HG02798 (cell line): ENCODE results near the gene CBX8.

Source experiments
- ATAC-seq: cut with Tn5 transposase; IDR thresholded peaks from one replicate; pipeline ENCODE4 v1.9.1; 2021; ENCODE audit warnings: mild to moderate bottlenecking; ENCODE audit not compliant: unreplicated experiment, poor library complexity

Gene CBX8

DNA sequence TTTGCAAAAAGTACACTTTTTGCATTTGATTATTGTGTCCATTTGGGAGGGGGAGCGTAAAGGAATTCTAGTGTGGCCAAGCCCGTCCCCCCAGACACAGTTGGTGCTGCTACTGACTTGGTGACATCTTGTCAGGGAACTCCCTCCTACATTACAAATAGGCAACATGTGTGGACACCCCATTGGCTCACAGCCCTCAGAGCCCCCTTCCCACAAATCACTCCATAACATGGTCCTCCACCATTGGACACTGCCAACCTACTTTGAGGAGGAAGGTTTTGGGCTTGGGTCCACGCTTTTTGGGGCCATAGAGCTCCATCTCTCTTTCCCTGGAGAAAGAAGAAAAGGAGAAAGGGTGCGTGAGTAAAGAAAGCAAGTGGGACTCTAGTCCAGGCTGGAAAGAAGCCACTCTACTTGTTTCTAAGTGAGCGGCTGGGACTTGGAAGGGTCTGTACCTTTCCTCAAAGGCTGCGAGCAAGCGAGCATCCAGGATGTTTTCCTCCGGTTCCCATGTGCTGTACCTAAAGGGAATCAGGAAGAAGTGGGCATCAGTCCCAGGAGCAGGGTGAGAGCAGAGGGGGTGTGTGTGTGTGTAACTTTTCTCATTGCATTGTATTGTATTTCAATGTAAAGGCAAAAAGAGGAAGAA lies 958 bp downstream of the CBX8 start:
- no peak for ATAC-seq

DNA sequence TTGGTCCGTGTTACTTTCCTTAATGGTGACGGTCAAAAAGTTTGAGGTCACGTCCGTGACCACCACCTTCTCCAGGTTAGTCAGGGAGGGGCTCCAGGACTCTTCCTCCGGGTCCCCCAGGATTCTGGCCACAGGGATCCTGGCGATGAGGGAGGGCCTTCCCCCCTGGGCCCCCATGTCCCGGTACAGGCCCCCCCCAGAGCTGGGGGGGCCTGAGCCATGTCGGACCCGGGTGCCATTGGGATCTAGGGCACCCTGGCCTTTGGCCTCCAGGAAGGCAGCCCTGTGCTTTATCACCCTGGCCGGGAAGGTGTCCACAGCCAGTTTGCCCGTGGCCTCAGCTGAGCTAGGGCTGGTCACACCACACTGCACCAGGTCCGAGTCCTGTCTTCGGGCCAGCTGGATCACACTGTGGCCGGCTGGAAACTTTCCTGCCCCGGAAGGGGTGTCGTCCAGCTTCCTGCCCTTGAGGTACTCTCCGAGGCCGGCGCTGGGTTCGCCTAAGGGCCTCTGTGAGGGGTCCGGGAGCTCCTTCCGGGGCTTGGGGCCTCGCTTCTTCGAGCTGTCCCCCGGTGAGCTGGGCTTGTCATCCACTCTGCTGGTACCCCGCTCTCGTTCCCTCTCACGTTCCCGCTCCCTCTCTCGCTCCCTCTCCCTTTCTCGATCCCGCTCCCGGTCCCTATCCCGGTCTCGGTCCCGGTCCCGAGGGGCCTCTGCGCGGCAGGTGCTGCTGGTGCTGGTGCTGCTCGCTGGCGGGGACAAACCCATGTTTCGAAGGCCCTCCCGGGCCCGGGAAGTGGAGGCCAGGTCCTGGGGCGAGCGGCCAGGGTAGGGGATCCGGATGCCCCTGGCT lies 2.0 kb downstream of the CBX8 start:
- ATAC-seq, result no peak

DNA sequence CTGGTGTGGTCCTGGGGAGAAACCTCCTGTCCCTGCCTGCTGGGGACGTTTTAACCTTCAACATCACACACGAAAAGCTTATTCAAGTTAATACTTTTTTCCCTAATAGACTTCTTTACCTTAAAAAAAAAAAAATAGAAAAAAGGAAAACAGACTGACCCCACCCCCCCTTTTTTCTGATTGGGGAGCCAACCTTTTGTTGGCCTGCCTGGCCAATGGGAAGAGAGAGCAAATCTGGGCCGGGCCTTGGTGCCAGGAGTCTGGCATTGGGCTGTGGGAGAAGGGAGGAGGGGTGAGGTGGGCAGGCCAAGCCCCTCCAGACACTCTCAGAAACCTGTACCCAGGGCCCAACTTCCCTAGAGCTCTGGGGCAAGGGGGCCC lies 3.0 kb downstream of the CBX8 start:
- no peak for ATAC-seq

DNA sequence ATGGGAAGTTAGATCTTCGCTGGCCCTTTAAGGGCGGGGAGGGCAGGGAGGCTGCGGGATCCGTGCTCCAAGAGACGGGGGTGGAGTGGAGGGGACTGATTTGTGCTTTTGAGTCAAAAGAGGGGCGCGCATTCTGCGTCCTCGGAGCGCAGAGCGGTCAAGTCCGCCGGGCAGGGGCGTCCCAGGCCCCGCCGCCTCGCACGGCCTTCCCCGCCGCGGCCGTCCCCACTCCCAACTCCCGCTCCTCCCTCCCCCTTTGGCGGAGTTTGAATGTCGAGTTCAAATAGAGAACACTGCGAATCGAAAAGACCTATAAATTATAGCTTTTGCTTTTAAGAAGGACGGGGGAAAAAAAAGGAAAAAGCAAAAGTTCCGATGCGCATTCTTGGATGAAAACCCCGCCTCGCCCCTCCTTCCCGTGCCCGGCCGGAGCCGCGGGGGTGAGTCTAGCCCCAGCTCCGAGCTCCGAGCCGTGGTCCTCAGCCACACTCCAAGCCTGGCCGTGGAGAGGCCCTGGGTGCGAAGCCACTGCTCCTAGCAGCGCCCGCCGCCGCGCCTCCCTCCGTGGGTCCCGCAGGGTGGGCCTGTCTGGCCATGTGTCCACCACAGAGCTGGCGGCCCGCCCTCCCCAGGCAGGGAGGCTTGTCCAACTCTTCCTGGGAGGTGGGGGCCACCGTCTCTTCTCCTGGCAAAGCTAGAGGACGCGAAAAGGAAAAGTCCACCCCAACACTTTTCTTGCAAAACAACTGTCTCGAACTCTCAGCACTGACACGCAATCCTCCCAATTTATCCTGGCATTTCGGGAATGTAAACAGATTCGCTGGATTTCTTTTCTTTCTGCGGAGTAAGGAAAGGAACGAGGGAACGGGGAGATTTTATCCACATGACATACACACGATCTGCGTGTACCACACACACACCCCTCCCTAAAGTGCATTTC lies 3.6 kb downstream of the CBX8 start:
- no peak for ATAC-seq

DNA sequence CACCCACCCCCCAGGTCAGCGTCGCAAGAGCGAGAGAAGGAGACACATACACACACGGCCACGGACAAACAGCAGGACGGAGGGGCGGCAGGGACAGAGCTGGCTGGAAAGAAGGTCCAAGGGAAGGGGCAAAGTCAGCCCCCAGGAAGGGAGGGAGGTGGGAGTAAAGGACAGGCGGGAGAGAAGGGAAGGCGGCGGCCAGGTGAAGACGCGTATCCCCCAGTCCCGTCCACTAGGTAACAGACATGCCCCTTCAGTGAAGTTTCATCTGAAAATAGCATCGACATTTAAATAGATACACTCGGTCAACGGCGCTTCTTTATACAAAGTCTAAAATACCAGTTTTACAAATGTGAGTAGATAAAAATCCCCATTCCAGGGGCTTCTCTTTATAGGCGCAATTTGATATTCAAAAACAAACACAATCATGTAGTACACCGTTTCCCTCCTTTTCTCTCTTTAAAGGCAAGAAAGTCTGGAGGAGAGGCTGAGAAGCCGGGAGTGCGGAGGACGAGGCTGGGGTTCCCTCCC lies 4.5 kb downstream of the CBX8 start:
- no peak for ATAC-seq

DNA sequence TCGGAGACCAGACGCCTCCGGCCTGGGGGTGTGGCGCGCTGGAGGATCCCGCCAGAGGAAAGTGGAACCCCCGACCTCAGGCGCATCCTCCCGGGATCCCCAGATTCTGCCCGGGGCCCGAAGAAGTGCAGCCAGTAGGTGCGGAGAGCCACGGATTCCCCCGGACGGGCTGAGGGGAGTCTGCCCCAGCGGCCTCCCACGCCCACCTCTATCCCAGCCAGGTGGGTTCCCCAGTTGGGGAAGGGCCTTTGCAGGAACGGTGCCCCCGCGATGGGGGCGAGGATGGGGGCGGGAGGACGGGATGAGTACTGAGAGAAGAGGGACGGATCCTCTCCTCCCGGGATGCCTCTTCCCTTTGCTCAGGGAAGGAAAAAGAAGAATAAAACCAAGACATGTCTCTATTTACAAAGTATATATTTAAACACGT lies 5.1 kb downstream of the CBX8 start:
- ATAC-seq, result no peak

DNA sequence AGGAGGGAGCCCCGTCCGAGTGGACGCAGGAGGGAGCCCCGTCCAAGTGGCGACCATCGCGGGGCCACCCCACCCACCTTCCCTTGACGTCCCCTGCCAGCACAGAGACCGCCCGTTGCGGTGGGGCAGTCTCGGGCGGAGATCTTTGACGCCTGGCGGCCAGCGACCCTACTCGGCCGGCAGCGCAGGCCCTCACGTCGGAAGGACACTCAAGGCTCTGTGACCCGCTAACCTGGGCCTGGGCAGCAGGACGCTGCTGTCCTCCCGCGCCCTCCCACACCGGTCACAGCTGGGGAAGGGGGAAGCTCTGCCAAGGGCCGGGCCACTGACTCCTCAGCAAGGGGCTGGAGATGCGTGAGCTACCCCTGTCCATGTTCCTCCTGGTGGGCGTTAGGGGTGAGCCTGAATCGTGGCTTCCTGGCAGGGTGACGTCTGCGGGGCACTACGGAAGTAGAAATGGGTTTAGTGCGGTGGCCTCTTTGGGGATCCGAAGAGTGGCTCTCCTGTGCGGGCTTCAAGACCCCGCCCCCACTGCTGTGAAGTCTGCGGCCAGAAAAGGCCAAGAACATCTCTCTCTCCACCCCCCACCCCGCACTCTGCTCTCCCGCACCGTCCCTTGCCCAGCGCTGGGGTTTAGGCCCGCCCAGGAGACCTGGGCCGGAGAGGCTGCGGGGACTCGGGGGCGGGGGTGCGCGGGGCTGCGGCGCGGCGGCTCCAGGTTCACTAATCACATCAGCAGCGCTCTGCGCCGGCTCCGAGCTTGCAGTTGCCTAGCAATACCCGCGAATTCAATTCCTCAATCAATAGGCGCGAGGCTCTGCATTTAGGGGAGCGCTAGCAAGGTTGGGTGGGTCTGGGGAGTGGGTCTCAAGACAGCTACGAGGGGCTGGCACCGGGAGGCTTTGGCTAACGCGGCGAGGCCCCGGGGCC lies 5.8 kb downstream of the CBX8 start:
- no peak for ATAC-seq

DNA sequence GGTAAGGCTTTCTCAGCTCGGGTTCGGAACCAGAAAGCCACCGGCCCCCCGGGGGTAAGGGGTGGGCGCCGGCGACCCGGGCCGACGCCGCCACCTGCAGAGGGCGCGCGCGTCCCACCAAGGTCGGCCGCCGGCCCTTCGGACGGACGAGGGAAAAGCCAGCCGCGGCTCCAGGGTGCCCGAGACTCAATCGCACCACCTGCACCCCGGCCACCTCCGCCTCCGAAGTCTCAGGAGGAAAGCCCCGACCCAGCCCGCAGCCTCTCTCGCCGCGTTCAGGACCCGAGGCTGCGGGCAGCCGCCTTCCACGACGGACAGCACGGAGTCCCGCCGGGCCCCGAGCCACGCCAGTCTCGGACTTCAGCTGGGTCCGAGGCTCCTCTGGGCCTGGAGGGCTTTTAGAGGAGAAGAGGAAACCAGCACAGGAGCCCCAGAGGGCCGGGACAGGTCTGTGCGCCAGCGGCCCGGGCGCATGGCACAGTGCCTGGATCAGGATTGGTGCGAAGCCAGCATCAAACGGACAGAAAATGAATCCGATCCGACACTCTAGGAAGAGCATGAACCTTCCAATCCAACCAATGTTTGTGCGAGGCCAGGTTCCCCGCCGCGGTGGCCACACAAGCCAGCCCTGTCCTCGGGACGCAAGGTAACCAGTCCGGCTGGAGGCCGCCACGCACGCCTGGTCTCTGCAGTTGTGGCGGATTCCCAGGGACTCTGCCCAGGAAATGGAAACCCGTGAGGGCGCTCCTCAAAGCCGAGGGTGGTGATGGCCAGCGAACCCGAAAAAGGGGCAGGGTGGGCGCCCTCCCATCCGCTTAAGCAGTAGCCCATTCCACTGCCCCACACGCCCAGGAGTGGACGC lies 6.7 kb downstream of the CBX8 start:
- no peak for ATAC-seq

DNA sequence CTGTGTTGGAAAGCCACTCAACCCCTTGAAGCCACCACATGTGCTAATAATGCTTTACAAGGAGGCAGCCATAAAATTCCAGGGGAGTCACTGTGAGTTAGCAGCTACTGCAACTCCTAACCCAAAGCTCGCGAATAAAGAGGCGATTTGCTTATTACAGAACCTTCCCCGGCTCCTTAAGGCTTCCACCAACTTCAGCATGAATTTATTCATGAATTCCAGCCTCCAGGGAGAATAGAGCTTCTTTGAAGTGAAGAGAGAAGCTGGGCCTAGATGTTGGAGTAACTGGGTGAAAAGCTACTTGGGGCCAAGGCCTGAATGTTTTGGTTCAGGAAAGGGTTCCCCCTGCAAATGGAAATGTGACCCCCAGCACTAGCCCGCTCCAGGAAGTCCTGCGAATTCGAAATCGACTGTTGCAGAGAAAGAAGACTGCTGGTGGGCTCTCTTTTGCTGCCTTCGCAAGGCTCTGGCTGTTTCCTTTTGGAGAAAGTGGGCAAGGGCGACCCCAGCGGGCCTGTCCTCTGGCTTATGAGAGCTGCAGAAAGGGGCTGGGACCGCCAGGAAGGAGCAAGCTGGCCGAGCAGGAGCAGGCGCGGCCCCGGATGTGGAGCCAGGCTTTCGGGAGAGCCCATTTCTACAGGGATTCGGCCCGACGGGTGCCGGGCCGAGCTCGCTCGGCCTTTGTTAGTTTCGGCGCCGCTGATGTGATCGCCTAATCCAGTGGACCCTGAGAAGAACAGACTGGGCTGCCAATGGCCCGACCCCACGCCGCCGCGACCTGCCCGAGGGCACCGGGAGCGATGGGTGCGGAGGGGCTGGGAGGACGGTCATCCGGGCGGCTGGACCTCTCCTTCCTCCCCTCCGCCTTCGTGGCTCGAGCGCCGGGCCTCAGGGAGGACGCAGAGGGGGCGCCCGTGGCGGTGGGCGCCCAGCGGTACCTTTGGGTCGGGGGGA lies 7.6 kb downstream of the CBX8 start:
- no peak for ATAC-seq

DNA sequence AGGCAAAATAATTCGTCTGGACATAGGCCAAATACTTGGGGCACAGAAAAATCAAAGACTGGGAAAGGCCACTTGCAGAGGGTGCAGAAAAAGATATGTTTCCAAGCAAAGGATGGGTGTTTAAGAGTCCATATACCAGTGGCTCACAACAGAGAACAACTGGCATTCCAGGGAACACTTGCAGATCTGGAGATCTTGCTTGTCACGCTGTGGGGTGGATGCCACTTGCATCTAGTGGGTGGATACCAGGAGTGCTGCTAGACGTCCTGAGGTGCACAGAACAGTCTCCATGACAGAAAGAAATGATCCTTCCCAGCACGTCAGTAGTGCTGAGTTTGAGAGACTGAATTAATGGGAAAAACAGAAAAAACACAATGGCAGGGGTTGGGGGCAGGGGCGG lies 8.4 kb downstream of the CBX8 start:
- no peak for ATAC-seq

DNA sequence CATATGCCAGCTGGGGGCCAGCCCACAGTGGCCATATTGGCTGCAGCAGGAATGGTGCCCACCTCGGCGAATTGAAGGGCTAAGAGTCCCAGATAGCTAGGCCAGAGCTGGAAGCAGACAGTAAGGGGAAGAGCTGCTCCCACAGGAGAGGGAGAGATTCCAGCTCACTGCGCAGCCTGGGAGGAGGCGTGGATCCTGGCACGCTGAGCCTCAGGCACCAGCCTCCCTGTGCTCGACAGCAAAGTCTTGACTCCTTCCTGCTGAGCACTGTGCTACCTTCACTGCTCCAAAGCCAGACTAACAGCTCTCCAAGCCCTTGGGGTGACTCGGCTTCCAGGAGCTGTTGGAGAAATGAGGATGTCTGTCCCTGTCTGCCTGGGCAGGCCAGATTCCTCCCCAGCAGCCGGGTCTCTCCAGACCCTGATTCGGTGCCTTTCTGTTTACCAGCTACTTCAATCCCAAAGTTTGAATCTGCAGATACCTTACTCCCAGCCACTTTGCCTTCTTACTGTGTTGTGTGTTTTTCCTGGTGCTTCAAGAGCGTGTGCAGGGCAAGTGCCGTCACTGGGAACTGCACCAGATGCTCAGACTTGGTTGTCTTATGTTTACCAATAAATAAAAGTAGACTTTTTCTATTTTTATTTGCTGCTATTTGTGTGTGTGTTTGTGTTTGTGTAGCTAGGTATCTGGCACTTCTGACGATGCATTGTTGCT lies 9.8 kb downstream of the CBX8 start:
- ATAC-seq, result no peak

DNA sequence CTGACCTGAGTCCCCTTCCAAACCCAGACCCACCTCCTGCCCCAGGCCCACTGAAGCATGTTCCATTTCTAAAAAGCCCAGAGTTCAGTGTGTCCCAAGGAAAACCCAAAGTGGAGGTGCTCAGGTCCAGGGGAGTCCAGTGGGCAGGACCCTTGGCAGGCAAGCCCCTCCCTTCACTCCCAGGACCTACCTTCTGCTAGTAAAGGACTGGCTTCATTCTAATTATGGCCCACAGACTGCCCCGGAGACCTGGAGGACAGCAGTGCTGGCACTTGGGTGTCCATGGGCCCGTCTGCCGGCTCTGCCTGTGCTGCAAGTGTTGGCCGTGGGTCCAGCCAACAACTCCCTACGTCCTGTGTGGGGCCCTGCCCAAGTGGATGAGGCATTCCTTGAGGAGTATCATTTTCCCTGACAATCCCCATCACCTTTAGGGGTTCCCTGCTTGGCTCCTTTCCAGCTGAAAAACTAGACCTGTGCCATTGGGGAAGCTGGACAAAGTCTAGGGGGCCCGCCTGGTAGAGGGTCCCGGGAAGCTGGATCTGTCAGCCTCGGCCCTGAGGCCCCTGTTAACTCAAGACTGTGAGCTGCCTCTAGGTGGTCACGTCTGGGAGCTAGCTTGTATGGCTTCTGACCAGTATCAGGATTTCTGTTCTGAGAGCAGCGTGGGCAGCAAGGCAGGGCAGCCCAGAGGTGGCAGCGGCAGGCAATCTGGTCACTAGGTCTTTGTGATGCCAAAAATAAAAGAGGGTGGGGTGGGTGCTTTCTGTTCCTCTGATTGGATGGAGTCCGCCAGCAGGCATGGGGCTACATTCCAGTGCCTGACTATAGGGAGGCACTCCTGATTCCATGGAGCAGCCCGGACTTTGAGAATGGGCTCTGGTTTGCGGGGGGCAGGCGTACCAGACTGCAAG lies 10.7 kb downstream of the CBX8 start:
- no peak for ATAC-seq

DNA sequence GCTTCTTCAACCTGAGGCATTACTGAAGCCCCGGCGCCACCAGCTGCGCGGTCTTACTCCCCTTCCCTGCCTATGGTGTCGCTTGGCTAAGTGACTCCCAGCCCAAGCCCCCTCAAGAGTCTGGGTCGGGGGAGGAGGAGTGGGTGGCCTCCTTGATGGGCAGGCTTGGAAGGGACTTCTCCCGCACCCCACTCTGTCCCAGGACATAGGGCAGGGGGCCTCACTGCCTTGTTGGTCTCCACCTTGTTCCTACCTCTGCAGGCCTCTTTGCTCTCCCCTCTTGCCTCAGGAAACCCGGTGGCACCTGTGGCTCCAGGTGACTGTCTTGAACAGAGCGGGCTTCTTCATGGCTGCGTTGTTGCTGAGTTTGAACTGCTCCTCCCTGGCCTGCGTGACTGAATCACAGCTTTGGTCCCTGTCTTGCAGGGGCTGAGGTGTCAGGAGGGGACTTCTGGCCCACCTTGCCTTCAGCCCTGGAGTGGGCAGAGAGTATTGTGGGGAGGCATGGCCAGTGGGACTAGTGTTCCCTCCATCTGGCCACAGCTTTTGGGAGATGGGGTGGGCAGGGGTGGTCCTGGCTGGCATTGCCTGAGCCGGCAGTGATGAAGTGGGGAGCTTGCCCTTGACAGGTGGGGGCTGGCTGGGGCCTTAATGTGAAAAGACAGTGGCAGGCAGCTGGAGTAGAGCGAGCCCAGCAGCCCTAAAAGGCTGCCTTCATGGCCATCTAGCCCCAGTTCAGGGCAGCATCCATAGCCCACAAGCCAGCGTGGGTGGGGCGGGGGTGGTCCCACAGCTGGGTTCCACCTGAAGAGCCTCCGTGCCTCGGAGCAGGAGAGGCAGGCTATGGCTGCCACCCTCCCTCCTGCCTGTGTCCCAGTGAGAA lies 11.6 kb downstream of the CBX8 start:
- no peak for ATAC-seq

DNA sequence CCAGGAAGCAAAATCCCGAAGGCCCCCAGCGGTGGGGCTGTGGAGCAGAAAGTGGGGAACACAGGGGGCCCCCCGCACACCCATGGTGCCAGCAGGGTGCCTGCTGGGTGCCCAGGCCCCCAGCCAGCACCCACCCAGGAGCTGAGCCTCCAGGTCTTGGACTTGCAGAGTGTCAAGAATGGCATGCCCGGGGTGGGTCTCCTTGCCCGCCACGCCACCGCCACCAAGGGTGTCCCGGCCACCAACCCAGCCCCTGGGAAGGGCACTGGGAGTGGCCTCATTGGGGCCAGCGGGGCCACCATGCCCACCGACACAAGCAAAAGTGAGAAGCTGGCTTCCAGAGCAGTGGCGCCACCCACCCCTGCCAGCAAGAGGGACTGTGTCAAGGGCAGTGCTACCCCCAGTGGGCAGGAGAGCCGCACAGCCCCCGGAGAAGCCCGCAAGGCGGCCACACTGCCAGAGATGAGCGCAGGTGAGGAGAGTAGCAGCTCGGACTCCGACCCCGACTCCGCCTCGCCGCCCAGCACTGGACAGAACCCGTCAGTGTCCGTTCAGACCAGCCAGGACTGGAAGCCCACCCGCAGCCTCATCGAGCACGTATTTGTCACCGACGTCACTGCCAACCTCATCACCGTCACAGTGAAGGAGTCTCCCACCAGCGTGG lies 12.4 kb downstream of the CBX8 start:
- no peak for ATAC-seq
